HCT116 (cell line): ENCODE measurements around the gene LCE2B. TPM values are rescaled to one million over a fixed set of nuclear protein-coding genes. Genes with fewer than 3 reads are reported as not detected.

Experiments
- ATAC-seq: fragments of 200-7000 bp; cut with Tn5 transposase; 2 replicates; pipeline ENCODE4 v1.9.1; 2020; ENCODE audit warnings: mild to moderate bottlenecking, moderate library complexity
- BruUV-seq: library from RNA; stranded (reverse); fragments of 400-500 nt; replicated peaks from 2 replicates; lab custom pipeline; 2021; lab: Mats Ljungman, UMichigan
- CTCF ChIA-PET: fragments of 300-600 bp; sonication (Branson Sonifier 250); formaldehyde crosslinking; loops from one replicate; lab custom pipeline; 2021; ENCODE audit warnings: antibody characterized with exemption; lab: Charles Lee
- POLR2A ChIA-PET: fragments of 300-600, 350-600 bp; sonication (Branson Sonifier 250); formaldehyde crosslinking; loops from one replicate; lab custom pipeline; 2021; ENCODE audit warnings: antibody characterized with exemption; lab: Charles Lee
- RAD21 ChIA-PET, 2 experiments: fragments of 300-600 bp; sonication (Branson Sonifier 250); formaldehyde crosslinking; loops; one replicate each; lab custom pipeline; 2023; ENCODE audit warnings: low total read pairs in 2 of 2; ENCODE audit not compliant: uncharacterized antibody in 2 of 2, unreplicated experiment in 2 of 2, low non-redundant PET in 1 of 2; lab: Charles Lee
- DNase-seq: peaks from one replicate; pipeline ENCODE4 v3.0.0-alpha.2; 2010; ENCODE audit warnings: low read depth, low spot score
- H2AFZ ChIP-seq: fragments of 200-600 bp; shearing (Covaris generic), sonication (generic); 2 replicates; pipeline ENCODE4 v1.6.1; 2017; ENCODE audit warnings: low read depth, mixed run types, mixed read lengths, antibody characterized with exemption, low read length; ENCODE audit not compliant: poor library complexity, severe bottlenecking
- H3K27ac ChIP-seq: 2 replicates; pipeline ENCODE4 v1.5.1; 2012; ENCODE audit warnings: low read depth, low read length
- H3K27me3 ChIP-seq: fragments of 200-600 bp; sonication (generic); 2 replicates; pipeline ENCODE4 v1.6.1; 2016; ENCODE audit warnings: mixed run types, low read length, mixed read lengths; ENCODE audit not compliant: insufficient read depth
- H3K36me3 ChIP-seq, 2 experiments: fragments of 200-500 bp in 1 of 2; fragments of 200-600 bp in 1 of 2; sonication (Bioruptor generic) in 1 of 2; sonication (generic) in 1 of 2; 2 replicates each; pipeline versions ENCODE4 v1.5.1 to v1.6.1; 2014 to 2016; ENCODE audit warnings: low read length in 2 of 2, inconsistent platforms in 1 of 2, mixed read lengths in 1 of 2, mixed run types in 1 of 2; ENCODE audit not compliant: insufficient read depth in 2 of 2, control insufficient read depth in 1 of 2
- H3K4me1 ChIP-seq, 2 experiments: fragments of 200-600 bp in 1 of 2; sonication (generic) in 1 of 2; 2 replicates each; pipeline versions ENCODE4 v1.5.1 to v1.6.1; 2012 to 2017; ENCODE audit warnings: low read length in 2 of 2, inconsistent platforms in 1 of 2, mild to moderate bottlenecking in 1 of 2, mixed read lengths in 1 of 2, mixed run types in 1 of 2, moderate library complexity in 1 of 2; ENCODE audit not compliant: insufficient read depth in 2 of 2, control insufficient read depth in 1 of 2
- H3K4me2 ChIP-seq: fragments of 200-600 bp; sonication (generic); 2 replicates; pipeline ENCODE4 v1.6.1; 2017; ENCODE audit warnings: mixed run types, low read length, mixed read lengths
- H3K4me3 ChIP-seq, 2 experiments: fragments of 200-600 bp in 1 of 2; sonication (generic) in 1 of 2; replicated peaks in 1 of 2; 2 replicates each; pipeline ENCODE4 v1.5.1; 2011 to 2016; ENCODE audit warnings: low read length in 2 of 2, control low read depth in 1 of 2, low read depth in 1 of 2, mild to moderate bottlenecking in 1 of 2, mixed read lengths in 1 of 2, mixed run types in 1 of 2
- H3K79me2 ChIP-seq: fragments of 200-600 bp; sonication (generic); 2 replicates; pipeline ENCODE4 v1.6.1; 2017; ENCODE audit warnings: mild to moderate bottlenecking, mixed run types, low read length, moderate library complexity, mixed read lengths; ENCODE audit not compliant: insufficient read depth
- H3K9ac ChIP-seq: fragments of 200-600 bp; sonication (generic); 2 replicates; pipeline ENCODE4 v1.6.1; 2016; ENCODE audit warnings: low read length, mixed read lengths
- H3K9me2 ChIP-seq: fragments of 200-600 bp; sonication (generic), shearing (Covaris generic); 2 replicates; pipeline ENCODE4 v1.6.1; 2017; ENCODE audit warnings: mixed run types, mild to moderate bottlenecking, moderate library complexity; ENCODE audit not compliant: insufficient read depth
- H3K9me3 ChIP-seq, 2 experiments: fragments of 200-500 bp in 1 of 2; fragments of 200-600 bp in 1 of 2; sonication (Bioruptor generic) in 1 of 2; sonication (generic) in 1 of 2; 2 replicates each; pipeline ENCODE4 v1.6.1; 2014 to 2017; ENCODE audit warnings: low read length in 2 of 2, mixed read lengths in 2 of 2, inconsistent platforms in 1 of 2, low read depth in 1 of 2, mild to moderate bottlenecking in 1 of 2, mixed run types in 1 of 2, moderate library complexity in 1 of 2; ENCODE audit not compliant: control insufficient read depth in 1 of 2, insufficient read depth in 1 of 2
- H4K20me1 ChIP-seq: fragments of 200-600 bp; sonication (generic), shearing (Covaris generic); 2 replicates; pipeline ENCODE4 v1.6.1; 2017; ENCODE audit warnings: mixed run types, mild to moderate bottlenecking, moderate library complexity; ENCODE audit not compliant: insufficient read depth
- CBX3 ChIP-seq: IDR thresholded peaks from 2 replicates; pipeline ENCODE4 v1.6.1; 2012; ENCODE audit warnings: low read depth
- ELF1 ChIP-seq: IDR thresholded peaks from 2 replicates; pipeline ENCODE4 v1.6.1; 2012; ENCODE audit warnings: low read depth, borderline replicate concordance
- EZH2 ChIP-seq: fragments of 200-600 bp; sonication (generic); IDR thresholded peaks from 2 replicates; pipeline ENCODE4 v1.6.1; 2017; ENCODE audit warnings: antibody characterized with exemption, mixed run types
- POLR2A ChIP-seq: IDR thresholded peaks from 2 replicates; pipeline ENCODE4 v1.7.0; 2011; ENCODE audit warnings: borderline replicate concordance; ENCODE audit not compliant: insufficient read depth, insufficient read length; ENCODE audit errors: extremely low read depth
- SIN3A ChIP-seq: IDR thresholded peaks from 2 replicates; pipeline ENCODE4 v1.6.1; 2012; ENCODE audit warnings: low read depth
- SP1 ChIP-seq: IDR thresholded peaks from 2 replicates; pipeline ENCODE4 v1.6.1; 2012; ENCODE audit warnings: low read depth
- ZBTB33 ChIP-seq: IDR thresholded peaks from 2 replicates; pipeline ENCODE4 v1.6.1; 2011; ENCODE audit warnings: mild to moderate bottlenecking, low read length, moderate library complexity; ENCODE audit not compliant: insufficient replicate concordance; ENCODE audit errors: extremely low read depth
- ZFX ChIP-seq: fragments of 450-650 bp; IDR thresholded peaks from 2 replicates; pipeline ENCODE4 v1.6.1; 2017
- ZNF274 ChIP-seq: fragments of 200-500 bp; sonication (Bioruptor generic); IDR thresholded peaks from 2 replicates; pipeline ENCODE4 v1.6.1; 2014; ENCODE audit warnings: mild to moderate bottlenecking, low read depth, low read length, inconsistent platforms
- intact Hi-C: fragments of 100-400 bp; cut with micrococcal nuclease; formaldehyde crosslinking; loops from 2 replicates; pipeline ENCODE4 v1.10.0; 2022
- total RNA-seq: library from RNA; stranded (reverse); gene quantifications from one replicate; pipeline ENCODE4 v1.2.1, GENCODE V29; 2021; ENCODE audit not compliant: unreplicated experiment
- TF ChIP-seq, protein P1 (sequence below), 3 experiments: fragments of 200-600 bp in 1 of 3; sonication (generic) in 1 of 3; IDR thresholded peaks in 2 of 3; conservative IDR thresholded peaks in 1 of 3; 2 replicates each; pipeline ENCODE4 v1.5.1; 2012 to 2017; ENCODE audit warnings: low read depth in 2 of 3, low read length in 2 of 3, antibody characterized with exemption in 1 of 3, borderline replicate concordance in 1 of 3, control low read depth in 1 of 3, mild to moderate bottlenecking in 1 of 3, mixed read lengths in 1 of 3, mixed run types in 1 of 3, moderate library complexity in 1 of 3; ENCODE audit not compliant: insufficient read depth in 1 of 3

LCE2B gene
- total RNA-seq, 1 experiment from 2014 or later, result not detected

DNA sequence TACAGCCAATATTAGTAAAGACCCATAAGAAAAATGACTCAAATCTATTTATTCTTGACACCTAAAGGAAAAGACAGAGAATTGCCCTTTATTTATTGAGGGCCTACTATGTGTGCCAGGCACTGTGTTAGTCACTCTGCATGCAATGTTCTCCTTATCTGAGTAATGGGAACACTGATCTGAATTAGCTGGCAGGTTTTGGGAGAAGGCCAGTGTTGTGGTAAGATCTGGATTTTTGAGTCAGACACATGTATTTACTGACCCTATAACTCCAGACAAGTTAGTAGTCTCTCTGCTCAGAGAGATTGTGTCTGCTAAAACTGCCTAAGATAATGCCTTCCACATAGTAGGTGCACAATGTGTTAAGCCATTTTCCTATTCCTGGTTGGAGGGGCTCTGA is 39.3 kb downstream of the LCE2B start:
- TF ChIP-seq EZH2 (no peak), SP1 (no peak), SIN3A (no peak), ZBTB33 (no peak), POLR2A (no peak), ZNF274 (no peak), ELF1 (no peak), ZFX (no peak), CBX3 (no peak)
- TF ChIP-seq, protein P1, sequence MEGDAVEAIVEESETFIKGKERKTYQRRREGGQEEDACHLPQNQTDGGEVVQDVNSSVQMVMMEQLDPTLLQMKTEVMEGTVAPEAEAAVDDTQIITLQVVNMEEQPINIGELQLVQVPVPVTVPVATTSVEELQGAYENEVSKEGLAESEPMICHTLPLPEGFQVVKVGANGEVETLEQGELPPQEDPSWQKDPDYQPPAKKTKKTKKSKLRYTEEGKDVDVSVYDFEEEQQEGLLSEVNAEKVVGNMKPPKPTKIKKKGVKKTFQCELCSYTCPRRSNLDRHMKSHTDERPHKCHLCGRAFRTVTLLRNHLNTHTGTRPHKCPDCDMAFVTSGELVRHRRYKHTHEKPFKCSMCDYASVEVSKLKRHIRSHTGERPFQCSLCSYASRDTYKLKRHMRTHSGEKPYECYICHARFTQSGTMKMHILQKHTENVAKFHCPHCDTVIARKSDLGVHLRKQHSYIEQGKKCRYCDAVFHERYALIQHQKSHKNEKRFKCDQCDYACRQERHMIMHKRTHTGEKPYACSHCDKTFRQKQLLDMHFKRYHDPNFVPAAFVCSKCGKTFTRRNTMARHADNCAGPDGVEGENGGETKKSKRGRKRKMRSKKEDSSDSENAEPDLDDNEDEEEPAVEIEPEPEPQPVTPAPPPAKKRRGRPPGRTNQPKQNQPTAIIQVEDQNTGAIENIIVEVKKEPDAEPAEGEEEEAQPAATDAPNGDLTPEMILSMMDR (IDR thresholded peaks at IDR 0.05 in 2 of 3, conservative IDR thresholded peaks at IDR 0.05 in 1 of 3; ENCODE audit: borderline replicate concordance in 1 of 3, insufficient read depth in 1 of 3, low read depth in 2 of 3, low read length in 2 of 3), result no peak
- TF ChIP-seq, all 23 proteins: peak for 0
- Histone ChIP-seq H3K9me3 (no peaks in the 10 kb centered on the region), H3K27me3 (peaks cover 42% of the 10 kb centered on the region), H3K4me2 (no peak overlapping the region), H3K4me1 (no peaks in the 10 kb centered on the region), H2AFZ (no peak overlapping the region), H3K27ac (no peak overlapping the region), H4K20me1 (no peaks in the 10 kb centered on the region), H3K9me2 (no peaks in the 10 kb centered on the region), H3K9ac (no peak overlapping the region), H3K36me3 (no peaks in the 10 kb centered on the region), H3K79me2 (no peaks in the 10 kb centered on the region), H3K4me3 (no peak overlapping the region)
- POLR2A ChIA-PET, result no interaction called here
- ATAC-seq (no peak), DNase-seq (no peak)
- no TSS peak for BruUV-seq
- CTCF ChIA-PET, result no interaction called here
- RAD21 ChIA-PET, result no interaction called here
- intact Hi-C loops, result no loop called here
